Measurements from ENCODE around the gene SCARB1. TPM values are rescaled to one million over a fixed set of nuclear protein-coding genes. Genes with fewer than 3 reads are reported as not detected.
A peak's percentile ranks its signal among the peaks of the same experiment; 100 is the strongest.

Gene SCARB1
- total and polyA plus RNA-seq, 9 of the 15 experiments (the other 6 are each of a cell fraction or from before 2014, with no cell fraction given) = 0.56 to 157 (median 52.8) TPM

GRCh38 chr12:124863416-124864325, at the start of gene SCARB1 (continued):
- TF ChIP-seq RNF2 (IDR thresholded peaks at IDR 0.05) (0 out of 2 replicates have a peak, but pooled peaks have one; percentile 11), ZNF551 (CRISPR knock-in tag; IDR thresholded peaks at IDR 0.05) (no peak), RHOXF2B (CRISPR knock-in tag; conservative IDR thresholded peaks at IDR 0.05) (no peak), TCFL5 (CRISPR knock-in tag; conservative IDR thresholded peaks at IDR 0.05) (no peak), TBL1XR1 (IDR thresholded peaks at IDR 0.05; ENCODE audit: low read length in 2 of 2) (no peak), CREB1 (IDR thresholded peaks at IDR 0.05) (peak; percentile 36; the same call in 1 of the 2 replicates), CREB1 (CRISPR knock-in tag; IDR thresholded peaks at IDR 0.05) (no peak), PBX2 (CRISPR knock-in tag; IDR thresholded peaks at IDR 0.05; ENCODE audit: low read depth) (no peak), PBX2 (tag; conservative IDR thresholded peaks at IDR 0.05; ENCODE audit: low read depth) (no peak), ZNF785 (CRISPR knock-in tag; IDR thresholded peaks at IDR 0.05) (no peak), HMGN3 (IDR thresholded peaks at IDR 0.05; ENCODE audit: borderline replicate concordance, extremely low read depth, insufficient read length, low read depth, low read length) (peak; percentile 45), TCF7L2 (IDR thresholded peaks at IDR 0.05; ENCODE audit: low read depth, low read length) (no peak), SPI1 (IDR thresholded peaks at IDR 0.05; ENCODE audit: borderline replicate concordance, low read depth, low read length) (no peak), MCM7 (IDR thresholded peaks at IDR 0.05) (no peak), PREB (CRISPR knock-in tag; IDR thresholded peaks at IDR 0.05) (no peak), ZNF140 (CRISPR knock-in tag; IDR thresholded peaks at IDR 0.05) (no peak), ETV1 (tag; conservative IDR thresholded peaks at IDR 0.05; ENCODE audit: low read depth) (peak; percentile 73), KDM5B (IDR thresholded peaks at IDR 0.05; ENCODE audit: insufficient replicate concordance, low read depth, low read length) (peak; percentile 83), ARID1B (IDR thresholded peaks at IDR 0.05) (peak; percentile 59), HLTF (IDR thresholded peaks at IDR 0.05) (peak; percentile 85), NR2F6 (CRISPR knock-in tag; IDR thresholded peaks at IDR 0.05) (no peak), DLX4 (CRISPR knock-in tag; IDR thresholded peaks at IDR 0.05) (no peak), TRIM24 (IDR thresholded peaks at IDR 0.05) (no peak; a peak in 1 of 4 replicates), ZNF436 (CRISPR knock-in tag; IDR thresholded peaks at IDR 0.05) (no peak), ZC3H8 (IDR thresholded peaks at IDR 0.05) (no peak)
